HG03280 (cell line): ENCODE measurements around the gene ZNF319.
"Not testable (repeated sequence)": the region's sequence is repeated elsewhere in the genome, so short reads cannot be mapped to it uniquely, and the experiment has no call there.

Source experiments
- ATAC-seq: cut with Tn5 transposase; IDR thresholded peaks from one replicate; pipeline ENCODE4 v1.9.1; 2021; ENCODE audit warnings: mild to moderate bottlenecking, moderate library complexity; ENCODE audit not compliant: unreplicated experiment

The ZNF319 gene

GRCh38 chr16:57979006-57979585 is 21.4 kb downstream of the ZNF319 start:
- ATAC-seq: no peak

- ATAC-seq: not testable (repeated sequence)
These were observed 22.4 kb downstream of the ZNF319 start for GRCh38 chr16:57978070-57978465.

- no peak for ATAC-seq
These were observed 22.9 kb downstream of the ZNF319 start for GRCh38 chr16:57977418-57978069.

GRCh38 chr16:57976331-57976796 is 24.1 kb downstream of the ZNF319 start:
- ATAC-seq: no peak

GRCh38 chr16:57972306-57972705 is 28.2 kb downstream of the ZNF319 start:
- ATAC-seq: no peak

- no peak for ATAC-seq
These were observed 28.6 kb downstream of the ZNF319 start for GRCh38 chr16:57971848-57972247.

GRCh38 chr16:57970970-57971369 is 29.5 kb downstream of the ZNF319 start, which contains the start of gene CNGB1:
TSS of gene CNGB1 (minus strand) at chr16:57971128. CDS start at chr16:57967286, 3,842 bp downstream.
- ATAC-seq: no peak

GRCh38 chr16:57970319-57970718 is 30.2 kb downstream of the ZNF319 start:
- ATAC-seq: no peak

GRCh38 chr16:57969451-57970123 is 30.9 kb downstream of the ZNF319 start:
- ATAC-seq: no peak

- ATAC-seq: no peak
These were observed 32.6 kb downstream of the ZNF319 start for GRCh38 chr16:57967916-57968315.

- no peak for ATAC-seq
These were observed 33.5 kb downstream of the ZNF319 start for GRCh38 chr16:57966986-57967385.

GRCh38 chr16:57966204-57966771 is 34.2 kb downstream of the ZNF319 start:
- ATAC-seq: no peak

GRCh38 chr16:57964157-57964700 is 36.2 kb downstream of the ZNF319 start:
- no peak for ATAC-seq

- ATAC-seq: no peak
These were observed 37.7 kb downstream of the ZNF319 start for GRCh38 chr16:57962756-57963155.

GRCh38 chr16:57962046-57962445 is 38.4 kb downstream of the ZNF319 start:
- ATAC-seq: no peak

- ATAC-seq: no peak
These were observed 38.9 kb downstream of the ZNF319 start for GRCh38 chr16:57961538-57961937.

- ATAC-seq: no peak
These were observed 39.5 kb downstream of the ZNF319 start for GRCh38 chr16:57960826-57961472.

GRCh38 chr16:57960310-57960709 is 40.2 kb downstream of the ZNF319 start:
- no peak for ATAC-seq

GRCh38 chr16:57959804-57960203 is 40.7 kb downstream of the ZNF319 start:
- ATAC-seq: no peak

- ATAC-seq: no peak
These were observed 41.4 kb downstream of the ZNF319 start for GRCh38 chr16:57959121-57959520.

GRCh38 chr16:57958544-57958943 is 41.9 kb downstream of the ZNF319 start:
- ATAC-seq: no peak
